Mucosa of gallbladder (tissue), 1 donor: ENCODE data around the gene NFIL3. TPM values are rescaled to one million over a fixed set of nuclear protein-coding genes. Genes with fewer than 3 reads are reported as not detected.
"Not testable (repeated sequence)": the region's sequence is repeated elsewhere in the genome, so short reads cannot be mapped to it uniquely, and the experiment has no call there.

Source experiments
- DNase-seq: peaks from one replicate; pipeline ENCODE4 v3.0.0-alpha.2; 2020; ENCODE audit warnings: low spot score
- total RNA-seq: library from RNA; stranded (reverse); gene quantifications from one replicate; pipeline ENCODE4 v1.2.1, GENCODE V29; 2021
- donor health status: DM: no; HTN: no; CAD: no.

NFIL3 gene
- total RNA-seq, 1 donor from 2014 or later: 16.4 TPM

DNA sequence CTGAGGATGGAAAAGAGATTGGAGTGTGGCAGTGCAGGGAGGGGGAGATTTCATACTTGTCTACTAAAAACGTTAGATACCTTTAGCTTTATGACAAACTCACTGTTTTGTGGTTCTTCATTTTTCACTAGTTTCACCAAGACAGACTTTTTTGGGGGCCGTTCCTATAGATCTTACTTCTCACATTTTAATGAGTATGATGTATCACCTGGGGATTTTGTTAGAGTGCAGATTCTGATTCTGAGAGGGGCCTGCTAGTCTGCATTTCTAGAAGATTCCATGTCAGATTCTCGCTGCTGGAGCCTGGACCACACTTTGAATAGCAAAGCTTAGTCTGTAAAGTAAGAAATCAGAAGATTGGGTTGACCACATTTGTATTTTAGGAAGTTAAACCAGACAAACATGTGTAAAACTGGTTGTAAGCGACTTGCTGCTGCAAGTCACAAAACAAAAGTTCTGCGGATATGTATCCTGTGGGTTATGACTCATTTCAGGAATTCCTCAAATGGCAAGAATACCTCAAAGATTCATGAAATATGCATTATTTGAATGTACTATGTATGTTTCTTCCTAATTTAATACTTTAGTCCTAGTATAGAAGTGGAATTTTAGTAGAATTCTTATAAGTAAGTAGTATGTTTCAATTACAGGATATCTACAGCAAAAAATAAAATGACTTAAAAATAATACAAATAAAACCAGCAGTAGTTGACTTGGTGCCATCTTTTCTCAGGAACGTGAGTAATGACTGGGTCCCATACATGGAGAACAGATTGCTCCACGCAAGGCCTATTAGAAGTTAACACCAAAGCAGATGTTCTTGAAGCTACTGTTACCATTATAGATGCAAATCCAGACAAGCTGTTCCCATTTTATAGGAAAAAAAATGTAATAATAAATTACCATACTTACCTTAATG is 27.8 kb downstream of the NFIL3 start:
- DNase-seq: no peak

GRCh38 chr9:91395106-91395552 is 28.5 kb downstream of the NFIL3 start:
- DNase-seq: no peak

- no peak for DNase-seq
Observed at GRCh38 chr9:91393826-91394225, 29.8 kb downstream of the NFIL3 start.

GRCh38 chr9:91392435-91392834 is 31.2 kb downstream of the NFIL3 start:
- DNase-seq: no peak

- DNase-seq: peak; percentile 42
Observed at GRCh38 chr9:91391818-91392217, 31.8 kb downstream of the NFIL3 start.

DNA sequence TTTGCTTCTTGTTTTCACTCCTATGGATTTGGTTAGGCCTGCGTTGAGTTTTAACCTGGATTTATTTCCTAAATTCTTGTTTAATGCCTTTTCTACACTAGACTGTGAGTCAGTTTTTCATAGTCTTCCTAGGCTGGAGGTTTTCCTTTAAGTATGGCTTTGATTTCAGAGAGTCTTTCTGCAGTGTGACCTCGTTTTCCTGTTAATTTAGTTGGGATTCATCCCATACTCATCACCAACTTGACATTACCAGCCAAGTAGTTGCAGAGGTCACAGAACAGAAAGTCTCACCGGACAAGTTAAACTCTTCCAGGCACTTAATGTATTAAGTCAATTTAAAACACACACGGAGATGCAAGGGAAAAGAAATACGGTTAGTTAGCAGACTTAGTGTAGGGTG is 32.2 kb downstream of the NFIL3 start:
- DNase-seq: no peak

DNA sequence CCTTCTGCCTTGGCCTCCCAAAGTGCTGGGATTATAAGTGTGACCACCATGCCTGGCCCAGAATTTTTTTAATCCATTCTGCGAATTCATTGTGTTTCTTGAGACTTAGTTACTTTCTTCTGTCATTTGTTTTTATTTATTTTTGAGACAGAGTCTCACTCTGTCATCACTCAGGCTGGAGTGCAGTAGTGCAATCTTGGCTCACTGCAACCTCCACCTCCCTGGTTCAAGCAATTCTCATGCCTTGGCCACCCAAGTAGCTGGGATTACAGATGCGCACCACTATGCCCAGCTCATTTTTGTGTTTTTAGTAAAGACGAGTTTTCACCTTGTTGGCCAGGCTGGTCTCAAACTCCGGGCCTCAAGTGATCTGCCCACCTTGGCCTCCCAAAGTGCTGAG is 33.9 kb downstream of the NFIL3 start:
- not testable (repeated sequence) for DNase-seq

- DNase-seq: no peak
Observed at GRCh38 chr9:91386765-91387164, 36.9 kb downstream of the NFIL3 start.

- no peak for DNase-seq
Observed at GRCh38 chr9:91384954-91385353, 38.7 kb downstream of the NFIL3 start.

DNA sequence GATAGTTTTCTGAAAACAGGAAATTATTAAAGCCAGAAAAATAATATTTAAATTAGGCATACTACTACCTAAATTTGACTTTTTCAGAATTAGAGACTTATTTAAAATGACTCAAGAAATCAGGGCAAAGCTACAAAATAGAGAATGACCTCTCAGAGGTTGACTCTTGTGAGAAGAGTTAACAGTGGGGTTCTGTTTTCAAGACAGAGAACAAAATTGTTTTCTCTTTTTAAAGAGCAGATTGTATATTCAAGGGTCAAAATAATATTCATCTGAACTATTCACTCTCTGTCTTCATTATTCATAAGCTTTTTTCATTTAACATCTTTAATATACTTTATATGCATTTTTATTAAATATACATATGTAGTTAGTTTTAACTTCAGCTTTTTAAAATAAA is 40.1 kb downstream of the NFIL3 start:
- no peak for DNase-seq

DNA sequence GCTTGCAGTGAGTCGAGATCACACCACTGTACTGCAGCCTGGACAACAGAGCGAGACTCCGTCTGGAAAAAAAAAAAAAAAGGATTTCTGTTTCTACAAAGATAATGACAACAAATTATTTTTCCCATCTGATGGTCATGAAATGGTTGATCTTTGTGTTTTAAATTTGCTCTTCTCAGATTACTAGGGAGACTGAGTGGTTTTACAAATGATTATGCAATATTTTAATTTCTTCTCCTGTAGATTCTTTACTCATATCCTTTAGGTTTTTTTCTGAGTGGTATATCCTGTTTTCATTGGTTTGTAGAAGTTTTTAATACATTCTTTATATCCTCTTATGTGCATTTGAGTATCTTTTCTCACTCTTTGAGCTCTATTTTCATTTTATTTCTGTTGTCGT is 41.3 kb downstream of the NFIL3 start:
- DNase-seq: no peak

DNA sequence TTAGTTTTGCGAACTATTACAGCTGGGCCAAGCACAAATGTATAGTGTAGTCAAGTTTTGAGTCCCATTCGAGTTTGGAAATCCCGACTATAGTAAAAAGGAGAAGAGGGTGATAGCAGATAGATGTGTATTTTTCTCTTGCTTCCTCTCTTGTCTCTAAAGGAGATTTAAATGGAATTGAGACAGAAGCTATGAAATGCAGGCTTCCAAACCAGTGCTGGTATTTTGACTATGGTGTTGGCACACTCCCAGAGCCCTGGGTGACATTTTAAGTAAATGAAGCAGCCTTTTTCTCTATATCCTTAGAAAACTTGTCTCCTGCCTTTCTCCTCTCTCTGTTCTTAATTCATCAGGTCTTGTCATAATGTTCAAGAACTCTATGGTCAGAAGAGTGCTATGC is 44.2 kb downstream of the NFIL3 start:
- DNase-seq: no peak

DNA sequence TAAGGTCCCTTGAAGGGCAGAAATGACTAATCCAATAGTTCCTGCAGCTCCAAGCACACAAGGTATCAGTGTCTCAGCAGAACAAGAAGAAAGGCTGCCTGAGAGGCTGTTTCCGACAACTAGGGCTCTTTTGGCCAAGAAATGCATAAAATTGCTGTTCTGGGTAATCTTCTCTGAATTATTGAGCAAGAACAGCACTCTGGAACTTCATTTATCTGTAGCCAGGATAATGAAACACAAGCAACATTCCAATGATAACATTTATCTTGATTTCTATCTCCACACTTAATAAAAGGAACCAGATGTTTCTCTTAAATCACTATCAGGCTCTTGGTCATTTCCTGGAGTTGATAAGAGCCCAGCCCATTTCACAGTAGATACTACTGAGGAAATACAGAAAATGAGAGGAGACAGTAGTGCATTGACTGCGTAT is 44.9 kb downstream of the NFIL3 start:
- DNase-seq: no peak

- not testable (repeated sequence) for DNase-seq
Observed at GRCh38 chr9:91378054-91378453, 45.6 kb downstream of the NFIL3 start.

DNA sequence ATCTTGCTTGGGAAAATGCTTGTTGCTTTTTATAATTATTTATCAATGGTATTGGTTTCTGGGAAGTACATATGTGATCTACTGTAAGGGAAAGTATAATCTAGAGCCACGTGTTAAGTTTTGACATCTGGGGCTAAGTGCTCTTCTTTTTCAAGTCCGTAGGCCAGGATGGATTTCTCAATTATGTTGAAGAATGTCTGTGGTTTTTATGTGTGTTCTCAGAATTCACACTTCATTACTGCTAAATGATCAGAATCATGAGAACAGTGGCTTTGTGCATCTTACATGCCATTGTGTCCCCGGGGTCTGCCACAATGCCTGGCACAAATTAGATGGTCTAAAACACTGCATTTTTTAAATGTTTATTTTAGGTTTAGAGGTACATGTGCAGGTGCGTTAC is 47.4 kb downstream of the NFIL3 start:
- no peak for DNase-seq

GRCh38 chr9:91374939-91375338 is 48.7 kb downstream of the NFIL3 start:
- DNase-seq: no peak

DNA sequence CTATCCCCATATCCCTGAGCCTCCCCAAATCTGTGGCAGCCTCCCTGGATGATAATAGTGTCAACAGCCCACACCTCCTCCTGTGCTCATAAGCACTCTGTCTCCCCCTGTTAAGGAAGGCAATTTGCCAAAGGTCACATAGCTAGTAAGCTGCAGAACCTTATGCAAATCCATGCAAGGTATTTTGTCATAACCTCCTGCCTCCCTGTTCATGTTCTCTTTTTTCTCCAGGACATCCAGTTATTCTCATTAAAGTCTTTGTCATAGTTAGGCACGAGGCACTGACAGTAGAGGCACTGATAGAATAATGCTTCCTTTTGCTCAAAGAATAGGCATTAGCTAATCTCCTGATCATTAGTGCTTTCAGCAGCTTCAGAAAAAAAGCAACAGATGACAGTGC is 51.7 kb downstream of the NFIL3 start:
- DNase-seq: no peak

GRCh38 chr9:91370006-91370405 is 53.6 kb downstream of the NFIL3 start:
- DNase-seq: not testable (repeated sequence)

DNA sequence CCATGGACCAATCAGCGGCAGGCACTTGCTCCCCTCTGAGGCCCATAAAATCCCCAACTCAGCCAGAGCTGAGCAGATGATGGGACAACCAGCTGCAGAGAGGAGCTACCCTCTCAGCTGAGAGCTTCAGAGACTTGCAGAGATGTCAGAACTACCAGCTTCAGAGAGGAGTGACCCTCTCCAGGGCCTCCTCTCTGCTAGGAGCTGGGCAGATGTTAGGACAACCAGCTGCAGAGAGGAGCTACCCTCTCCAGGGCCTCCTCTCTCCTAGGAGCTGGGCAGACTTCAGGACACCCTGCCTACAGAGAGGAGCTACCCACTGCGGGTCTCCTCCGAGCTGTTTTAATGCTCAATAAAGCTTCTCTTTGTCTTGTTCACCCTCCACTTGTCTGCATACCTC is 58.9 kb downstream of the NFIL3 start:
- no peak for DNase-seq

- no peak for DNase-seq
Observed at GRCh38 chr9:91364005-91364404, 59.6 kb downstream of the NFIL3 start.

DNA sequence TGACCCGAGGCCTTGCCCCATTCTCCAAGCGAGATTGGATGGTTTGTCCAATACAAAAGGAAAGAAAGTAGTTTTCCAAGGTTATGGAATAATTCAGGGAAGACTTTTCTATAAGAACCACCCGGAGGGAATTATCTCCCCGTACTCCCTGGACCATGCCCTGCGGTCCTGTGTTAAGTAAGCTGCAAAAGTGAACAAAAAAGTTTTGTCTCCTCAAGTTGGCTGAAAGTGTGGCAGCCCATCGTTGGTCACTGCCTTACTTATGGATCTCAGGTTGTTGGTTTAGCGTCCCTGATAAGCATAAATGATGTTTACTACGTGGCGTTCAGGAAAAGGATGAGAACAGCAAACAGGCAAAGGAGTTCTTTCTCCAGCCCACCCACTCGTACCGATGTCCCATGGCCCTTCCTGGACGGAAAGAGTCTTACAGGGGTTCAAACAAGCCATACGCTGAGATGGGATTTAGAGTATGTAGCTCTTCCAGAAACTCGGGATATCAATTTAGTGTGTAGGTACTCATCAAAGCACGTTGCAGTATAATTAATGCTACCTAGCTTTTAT is 61.5 kb downstream of the NFIL3 start:
- DNase-seq: no peak

DNA sequence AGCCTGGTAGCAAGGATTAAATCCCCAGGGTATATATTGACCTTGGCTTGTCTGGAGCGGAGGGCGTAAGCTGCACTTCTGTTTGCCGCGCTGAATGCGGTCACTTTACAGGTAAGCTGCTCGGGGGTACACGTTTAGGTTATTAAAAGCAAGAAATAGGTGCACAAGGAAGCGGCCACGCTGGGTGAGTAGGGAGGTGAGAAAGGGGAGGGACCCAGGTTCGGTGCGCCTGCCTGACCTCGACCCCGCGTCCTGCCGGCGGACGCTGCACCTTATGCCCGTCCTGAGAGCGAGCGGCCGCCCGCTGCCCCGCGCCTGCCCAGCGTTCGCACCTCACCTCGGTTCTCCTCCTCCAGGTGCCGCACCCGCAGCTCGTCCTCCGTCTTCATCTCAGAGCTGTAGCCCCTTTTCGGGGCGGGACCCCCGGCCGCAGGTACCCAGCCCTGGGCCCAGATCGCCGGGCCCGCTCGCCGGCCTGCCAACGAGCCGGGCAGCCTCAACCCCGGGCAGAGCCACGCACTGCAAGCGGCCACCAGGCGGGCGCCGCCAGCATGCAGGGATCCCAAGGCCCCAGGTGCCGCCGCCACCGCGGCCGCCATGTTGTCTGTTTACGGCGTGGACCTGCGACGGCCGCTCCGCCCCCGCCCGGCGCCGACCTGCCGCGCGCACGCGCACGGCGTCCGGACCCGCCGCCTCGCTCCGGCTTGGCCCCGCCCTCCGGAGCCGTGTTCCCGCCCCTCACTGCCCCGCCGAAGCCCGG is 62.2 kb downstream of the NFIL3 start, which contains the start of gene AUH:
Gene AUH (minus strand): TSS at position 628 of the 760 bp plus-strand sequence. CDS start 29 bp downstream, at position 599.
- peak; percentile 85 for DNase-seq
